ENCODE results near the gene RNF111. TPM values are rescaled to one million over a fixed set of nuclear protein-coding genes. Genes with fewer than 3 reads are reported as not detected.

Gene RNF111
- total and polyA plus RNA-seq, 2 experiments from 2014 or later, result 14.4 to 24.5 TPM

- H3K4me1 Mint-ChIP-seq, result no peaks in the 10 kb centered on the region; the same call in 2 of the 3 replicates
- TF ChIP-seq CREB1 (CRISPR knock-in tag; IDR thresholded peaks at IDR 0.05; ENCODE audit: low read depth), result no peak
- TF ChIP-seq CTCF (conservative IDR thresholded peaks at IDR 0.05; ENCODE audit: low read depth in 2 of 2), result no peak
- TF ChIP-seq EZH2phosphoT487 (IDR thresholded peaks at IDR 0.05; ENCODE audit: unreplicated experiment), result no peak
- TF ChIP-seq EZH2 (IDR thresholded peaks at IDR 0.05; ENCODE audit: low read depth, unreplicated experiment), result no peak
- no peak for TF ChIP-seq ZNF331 (CRISPR knock-in tag; IDR thresholded peaks at IDR 0.05; ENCODE audit: low read depth)
- H3K36me3 ChIP-seq (ENCODE audit: insufficient read depth), result no peaks in the 10 kb centered on the region
- ATAC-seq, result no peak
- H3K27me3 ChIP-seq (ENCODE audit: insufficient read depth), result no peaks in the 10 kb centered on the region
- no peaks in the 10 kb centered on the region for H3K4me1 ChIP-seq (ENCODE audit: insufficient read depth)
- no peak overlapping the region for H2AFZ ChIP-seq
- no peak overlapping the region for H3K27ac ChIP-seq (ENCODE audit: low read depth)
- H4K20me1 ChIP-seq (replicated peaks; ENCODE audit: insufficient read depth), result peaks cover 3% of the 10 kb centered on the region; the same call in 1 of the 2 replicates
- peaks cover 10% of the 10 kb centered on the region; the same call in 2 of the 3 replicates for H3K36me3 Mint-ChIP-seq (ENCODE audit: low read depth)
- no peaks in the 10 kb centered on the region for H3F3A ChIP-seq (replicated peaks; ENCODE audit: low read depth)
- H3K4me2 ChIP-seq, result no peak overlapping the region
- no peak overlapping the region for H3K27ac Mint-ChIP-seq
- H3K79me2 ChIP-seq (replicated peaks; ENCODE audit: insufficient read depth), result peaks cover 81% of the 10 kb centered on the region
- no peak overlapping the region for H3K4me3 ChIP-seq
- no peak overlapping the region for H3K4me3 Mint-ChIP-seq
- H3K9me3 Mint-ChIP-seq, result no peaks in the 10 kb centered on the region
- no peaks in the 10 kb centered on the region for H3K27me3 Mint-ChIP-seq (ENCODE audit: insufficient read depth, low read depth, poor library complexity)
- H3K9me2 ChIP-seq (ENCODE audit: insufficient read depth), result no peaks in the 10 kb centered on the region
- no peak for DNase-seq (ENCODE audit: low spot score)
Measured at GRCh38 chr15:59029554-59029953, 42.1 kb downstream of the RNF111 start.

DNA sequence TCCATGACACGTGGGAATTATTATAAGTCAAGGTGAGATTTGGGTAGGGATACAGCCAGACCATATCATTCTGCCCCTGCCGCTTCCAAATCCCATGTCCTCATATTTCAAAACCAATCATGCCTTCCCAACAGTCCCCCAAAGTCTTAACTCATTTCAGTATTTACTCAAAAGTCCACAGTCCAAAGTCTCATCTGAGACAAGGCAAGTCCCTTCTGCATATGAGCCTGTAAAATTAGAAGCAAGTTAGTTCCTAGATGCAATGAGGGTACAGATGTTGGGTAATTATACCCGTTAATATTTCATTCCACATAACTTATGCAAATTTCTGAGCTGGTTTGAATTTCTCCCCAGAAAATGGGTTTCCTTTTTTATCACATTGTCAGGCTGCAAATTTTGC, 47.7 kb downstream of the RNF111 start:
- Histone ChIP-seq H2AFZ (no peak overlapping the region), H3K36me3 (ENCODE audit: insufficient read depth) (no peaks in the 10 kb centered on the region), H3K79me2 (replicated peaks; ENCODE audit: insufficient read depth) (peaks cover 79% of the 10 kb centered on the region), H3K4me3 (no peak overlapping the region), H3K9me2 (ENCODE audit: insufficient read depth) (no peaks in the 10 kb centered on the region), H3K4me1 (ENCODE audit: insufficient read depth) (no peaks in the 10 kb centered on the region), H4K20me1 (replicated peaks; ENCODE audit: insufficient read depth) (no peaks in the 10 kb centered on the region; the same call in 1 of the 2 replicates), H3F3A (replicated peaks; ENCODE audit: low read depth) (no peaks in the 10 kb centered on the region), H3K27ac (ENCODE audit: low read depth) (no peak overlapping the region), H3K27me3 (ENCODE audit: insufficient read depth) (no peaks in the 10 kb centered on the region), H3K4me2 (no peak overlapping the region)
- ATAC-seq (no peak), DNase-seq (ENCODE audit: low spot score) (no peak)
- Mint-ChIP-seq H3K4me1 (no peaks in the 10 kb centered on the region), H3K4me3 (no peak overlapping the region), H3K9me3 (peaks cover 3% of the 10 kb centered on the region; the same call in 1 of the 3 replicates), H3K36me3 (ENCODE audit: low read depth) (peaks cover 34% of the 10 kb centered on the region), H3K27ac (no peak overlapping the region), H3K27me3 (ENCODE audit: insufficient read depth, low read depth, poor library complexity) (peaks cover 2% of the 10 kb centered on the region)
- TF ChIP-seq ZNF331 (CRISPR knock-in tag; IDR thresholded peaks at IDR 0.05; ENCODE audit: low read depth), result no peak
- no peak for TF ChIP-seq ETS1 (IDR thresholded peaks at IDR 0.05)
- TF ChIP-seq STAT1 (IDR thresholded peaks at IDR 0.05; ENCODE audit: unreplicated experiment), result no peak
- no peak for TF ChIP-seq JUNB (IDR thresholded peaks at IDR 0.05; ENCODE audit: unreplicated experiment)
- no peak for TF ChIP-seq ZNF114 (CRISPR knock-in tag; IDR thresholded peaks at IDR 0.05)
- TF ChIP-seq POLR2AphosphoS5 (IDR thresholded peaks at IDR 0.05; ENCODE audit: low read depth), result no peak
- TF ChIP-seq, protein P1, sequence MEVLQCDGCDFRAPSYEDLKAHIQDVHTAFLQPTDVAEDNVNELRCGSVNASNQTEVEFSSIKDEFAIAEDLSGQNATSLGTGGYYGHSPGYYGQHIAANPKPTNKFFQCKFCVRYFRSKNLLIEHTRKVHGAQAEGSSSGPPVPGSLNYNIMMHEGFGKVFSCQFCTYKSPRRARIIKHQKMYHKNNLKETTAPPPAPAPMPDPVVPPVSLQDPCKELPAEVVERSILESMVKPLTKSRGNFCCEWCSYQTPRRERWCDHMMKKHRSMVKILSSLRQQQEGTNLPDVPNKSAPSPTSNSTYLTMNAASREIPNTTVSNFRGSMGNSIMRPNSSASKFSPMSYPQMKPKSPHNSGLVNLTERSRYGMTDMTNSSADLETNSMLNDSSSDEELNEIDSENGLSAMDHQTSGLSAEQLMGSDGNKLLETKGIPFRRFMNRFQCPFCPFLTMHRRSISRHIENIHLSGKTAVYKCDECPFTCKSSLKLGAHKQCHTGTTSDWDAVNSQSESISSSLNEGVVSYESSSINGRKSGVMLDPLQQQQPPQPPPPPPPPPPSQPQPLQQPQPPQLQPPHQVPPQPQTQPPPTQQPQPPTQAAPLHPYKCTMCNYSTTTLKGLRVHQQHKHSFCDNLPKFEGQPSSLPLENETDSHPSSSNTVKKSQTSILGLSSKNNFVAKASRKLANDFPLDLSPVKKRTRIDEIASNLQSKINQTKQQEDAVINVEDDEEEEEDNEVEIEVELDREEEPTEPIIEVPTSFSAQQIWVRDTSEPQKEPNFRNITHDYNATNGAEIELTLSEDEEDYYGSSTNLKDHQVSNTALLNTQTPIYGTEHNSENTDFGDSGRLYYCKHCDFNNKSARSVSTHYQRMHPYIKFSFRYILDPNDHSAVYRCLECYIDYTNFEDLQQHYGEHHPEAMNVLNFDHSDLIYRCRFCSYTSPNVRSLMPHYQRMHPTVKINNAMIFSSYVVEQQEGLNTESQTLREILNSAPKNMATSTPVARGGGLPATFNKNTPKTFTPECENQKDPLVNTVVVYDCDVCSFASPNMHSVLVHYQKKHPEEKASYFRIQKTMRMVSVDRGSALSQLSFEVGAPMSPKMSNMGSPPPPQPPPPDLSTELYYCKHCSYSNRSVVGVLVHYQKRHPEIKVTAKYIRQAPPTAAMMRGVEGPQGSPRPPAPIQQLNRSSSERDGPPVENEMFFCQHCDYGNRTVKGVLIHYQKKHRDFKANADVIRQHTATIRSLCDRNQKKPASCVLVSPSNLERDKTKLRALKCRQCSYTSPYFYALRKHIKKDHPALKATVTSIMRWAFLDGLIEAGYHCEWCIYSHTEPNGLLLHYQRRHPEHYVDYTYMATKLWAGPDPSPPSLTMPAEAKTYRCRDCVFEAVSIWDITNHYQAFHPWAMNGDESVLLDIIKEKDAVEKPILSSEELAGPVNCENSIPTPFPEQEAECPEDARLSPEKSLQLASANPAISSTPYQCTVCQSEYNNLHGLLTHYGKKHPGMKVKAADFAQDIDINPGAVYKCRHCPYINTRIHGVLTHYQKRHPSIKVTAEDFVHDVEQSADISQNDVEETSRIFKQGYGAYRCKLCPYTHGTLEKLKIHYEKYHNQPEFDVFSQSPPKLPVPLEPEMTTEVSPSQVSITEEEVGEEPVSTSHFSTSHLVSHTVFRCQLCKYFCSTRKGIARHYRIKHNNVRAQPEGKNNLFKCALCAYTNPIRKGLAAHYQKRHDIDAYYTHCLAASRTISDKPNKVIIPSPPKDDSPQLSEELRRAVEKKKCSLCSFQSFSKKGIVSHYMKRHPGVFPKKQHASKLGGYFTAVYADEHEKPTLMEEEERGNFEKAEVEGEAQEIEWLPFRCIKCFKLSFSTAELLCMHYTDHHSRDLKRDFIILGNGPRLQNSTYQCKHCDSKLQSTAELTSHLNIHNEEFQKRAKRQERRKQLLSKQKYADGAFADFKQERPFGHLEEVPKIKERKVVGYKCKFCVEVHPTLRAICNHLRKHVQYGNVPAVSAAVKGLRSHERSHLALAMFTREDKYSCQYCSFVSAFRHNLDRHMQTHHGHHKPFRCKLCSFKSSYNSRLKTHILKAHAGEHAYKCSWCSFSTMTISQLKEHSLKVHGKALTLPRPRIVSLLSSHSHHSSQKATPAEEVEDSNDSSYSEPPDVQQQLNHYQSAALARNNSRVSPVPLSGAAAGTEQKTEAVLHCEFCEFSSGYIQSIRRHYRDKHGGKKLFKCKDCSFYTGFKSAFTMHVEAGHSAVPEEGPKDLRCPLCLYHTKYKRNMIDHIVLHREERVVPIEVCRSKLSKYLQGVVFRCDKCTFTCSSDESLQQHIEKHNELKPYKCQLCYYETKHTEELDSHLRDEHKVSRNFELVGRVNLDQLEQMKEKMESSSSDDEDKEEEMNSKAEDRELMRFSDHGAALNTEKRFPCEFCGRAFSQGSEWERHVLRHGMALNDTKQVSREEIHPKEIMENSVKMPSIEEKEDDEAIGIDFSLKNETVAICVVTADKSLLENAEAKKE (CRISPR knock-in tag; IDR thresholded peaks at IDR 0.05), result no peak
- TF ChIP-seq CREB1 (CRISPR knock-in tag; IDR thresholded peaks at IDR 0.05; ENCODE audit: low read depth), result no peak
- TF ChIP-seq EZH2phosphoT487 (IDR thresholded peaks at IDR 0.05; ENCODE audit: unreplicated experiment), result no peak

Measured in GM23338 (cell line).